Fibroblast of upper back skin (primary cell): ENCODE data around the gene WNT3.
"Not testable (repeated sequence)": the region's sequence is repeated elsewhere in the genome, so short reads cannot be mapped to it uniquely, and the experiment has no call there.

Experiments used
- DNase-seq: peaks from one replicate; pipeline ENCODE4 v3.0.0-alpha.2; 2013

The WNT3 gene

GRCh38 chr17:46818316-46818928 lies at the start of gene WNT3:
WNT3 (minus strand) TSS chr17:46818692; CDS start chr17:46818597, 95 bp downstream.
- DNase-seq: no peak

- DNase-seq: no peak
Observed at GRCh38 chr17:46866747-46867146, 48.3 kb upstream of the WNT3 start.

GRCh38 chr17:46866325-46866724 lies 47.8 kb upstream of the WNT3 start:
- no peak for DNase-seq

- peak; percentile 80 for DNase-seq
Observed at GRCh38 chr17:46865100-46865499, 46.6 kb upstream of the WNT3 start.

- DNase-seq: no peak
Observed at GRCh38 chr17:46863383-46864121, 45.1 kb upstream of the WNT3 start.

- DNase-seq: no peak
Observed at GRCh38 chr17:46862949-46863348, 44.5 kb upstream of the WNT3 start.

GRCh38 chr17:46859996-46860395 lies 41.5 kb upstream of the WNT3 start:
- no peak for DNase-seq

- DNase-seq: no peak
Observed at GRCh38 chr17:46857600-46857999, 39.1 kb upstream of the WNT3 start.

GRCh38 chr17:46854948-46855347 lies 36.5 kb upstream of the WNT3 start:
- DNase-seq: no peak

- no peak for DNase-seq
Observed at GRCh38 chr17:46854515-46854914, 36.0 kb upstream of the WNT3 start.

- DNase-seq: peak; percentile 56
Observed at GRCh38 chr17:46853896-46854444, 35.5 kb upstream of the WNT3 start.

GRCh38 chr17:46851029-46851741 lies 32.7 kb upstream of the WNT3 start, which contains the start of gene WNT9B:
WNT9B (plus strand) TSS chr17:46851583; CDS start chr17:46851639, 56 bp downstream.
- DNase-seq: no peak

- no peak for DNase-seq
Observed at GRCh38 chr17:46850688-46851028, 32.2 kb upstream of the WNT3 start.

GRCh38 chr17:46848534-46848933 lies 30.0 kb upstream of the WNT3 start:
- DNase-seq: no peak

- DNase-seq: no peak
Observed at GRCh38 chr17:46847204-46848191, 29.0 kb upstream of the WNT3 start.

GRCh38 chr17:46842835-46843234 lies 24.3 kb upstream of the WNT3 start:
- DNase-seq: no peak

- no peak for DNase-seq
Observed at GRCh38 chr17:46841561-46842379, 23.3 kb upstream of the WNT3 start.

- not testable (repeated sequence) for DNase-seq
Observed at GRCh38 chr17:46840596-46840995, 22.1 kb upstream of the WNT3 start.

- no peak for DNase-seq
Observed at GRCh38 chr17:46839211-46839610, 20.7 kb upstream of the WNT3 start.

- no peak for DNase-seq
Observed at GRCh38 chr17:46837521-46837920, 19.0 kb upstream of the WNT3 start.

GRCh38 chr17:46836500-46836899 lies 18.0 kb upstream of the WNT3 start:
- DNase-seq: no peak

- no peak for DNase-seq
Observed at GRCh38 chr17:46834846-46835245, 16.4 kb upstream of the WNT3 start.
